ENCODE results near the gene C1QTNF6. TPM values are rescaled to one million over a fixed set of nuclear protein-coding genes. Genes with fewer than 3 reads are reported as not detected.
A peak's percentile ranks its signal among the peaks of the same experiment; 100 is the strongest.

The C1QTNF6 gene
- total and polyA plus RNA-seq, 4 experiments from 2014 or later, result 0.49 to 24.8 (median 12.0) TPM

- Histone ChIP-seq H3K4me1 (ENCODE audit: insufficient read depth, low read length) (peaks cover 48% of the 10 kb centered on the region), H3K36me3 (ENCODE audit: insufficient read depth, low read length) (no peaks in the 10 kb centered on the region), H3K27me3 (ENCODE audit: insufficient read depth, low read length) (no peaks in the 10 kb centered on the region), H3K27ac (ENCODE audit: low read depth, low read length) (peak overlapping the region; percentile 95), H3K9me3 (ENCODE audit: control insufficient read depth in 1 of 2, low read length in 2 of 2) (no peaks in the 10 kb centered on the region), H3K4me3 (ENCODE audit: low read length in 2 of 2) (no peak overlapping the region)
- no peak for DNase-seq
- POLR2A ChIA-PET (ENCODE audit: partially characterized antibody), result interaction anchor here (0.7 to 8.1 kb wide), 15 partner anchors 10 to 375 kb away, joined by 3 to 217 read pairs (median 18); partner anchors contain the start of gene IFT27
- Mint-ChIP-seq H3K9me3 (peaks cover 0 to 5% (median 0%) of the 10 kb centered on the region in 8 donors), H3K4me3 (peak overlapping the region in 5 of 8 donors; percentile 5 to 66 (median 59)), H3K4me1 (peaks cover 37 to 66% (median 47%) of the 10 kb centered on the region in 4 donors), H3K27ac (peak overlapping the region; percentile 96 to 100 (median 98)), H3K36me3 (peaks cover 0 to 27% of the 10 kb centered on the region in 2 donors), H3K27me3 (peaks cover 0 to 4% of the 10 kb centered on the region in 2 donors)
- CTCF ChIA-PET (ENCODE audit: partially characterized antibody), result interaction anchor here (0.8 to 10.6 kb wide), 6 partner anchors 14 to 110 kb away, joined by 3 to 134 read pairs (median 11); no protein-coding TSS in a partner anchor
- intact Hi-C loops (cut with micrococcal nuclease), result loop anchor here (1.0 kb wide), 3 partner anchors 12 to 49 kb away; no protein-coding TSS in a partner anchor
These were observed 37.3 kb downstream of the C1QTNF6 start for GRCh38 chr22:37150701-37151100.

GRCh38 chr22:37148742-37149665, 39.0 kb downstream of the C1QTNF6 start:
- Histone ChIP-seq H3K4me3 (ENCODE audit: low read length in 2 of 2) (peak overlapping the region; percentile 72), H3K27me3 (ENCODE audit: insufficient read depth, low read length) (no peaks in the 10 kb centered on the region), H3K27ac (ENCODE audit: low read depth, low read length) (peak overlapping the region; percentile 95), H3K36me3 (ENCODE audit: insufficient read depth, low read length) (peaks cover 3% of the 10 kb centered on the region), H3K4me1 (ENCODE audit: insufficient read depth, low read length) (peaks cover 63% of the 10 kb centered on the region), H3K9me3 (ENCODE audit: control insufficient read depth in 1 of 2, low read length in 2 of 2) (no peaks in the 10 kb centered on the region)
- ChIA-PET POLR2A (ENCODE audit: partially characterized antibody) (interaction anchor here (0.8 to 8.1 kb wide), 38 partner anchors 8 to 460 kb away, joined by 3 to 217 read pairs (median 6); partner anchors contain the start of genes C1QTNF6, CYTH4, GGA1 and IFT27), CTCF (ENCODE audit: partially characterized antibody) (interaction anchor here (0.7 to 10.6 kb wide), 14 partner anchors 9 to 89 kb away, joined by 3 to 134 read pairs (median 7); no protein-coding TSS in a partner anchor)
- intact Hi-C loops (cut with micrococcal nuclease), result loop anchor here (1.0 kb wide), 3 partner anchors 17 to 70 kb away; no protein-coding TSS in a partner anchor
- peak in 1 of 5 donors; percentile 44 for DNase-seq
- peaks cover 0 to 5% (median 0%) of the 10 kb centered on the region in 8 donors for H3K9me3 Mint-ChIP-seq
- H3K36me3 Mint-ChIP-seq, result peaks cover 4 to 36% of the 10 kb centered on the region in 2 donors
- peaks cover 0 to 4% of the 10 kb centered on the region in 2 donors for H3K27me3 Mint-ChIP-seq
- H3K27ac Mint-ChIP-seq, result peak overlapping the region; percentile 96 to 100 (median 98)
- H3K4me3 Mint-ChIP-seq, result peak overlapping the region; percentile 88 to 96 (median 92)
- peaks cover 43 to 74% (median 58%) of the 10 kb centered on the region in 4 donors for H3K4me1 Mint-ChIP-seq

- Mint-ChIP-seq H3K4me1 (peaks cover 44 to 83% (median 61%) of the 10 kb centered on the region in 4 donors), H3K27me3 (peaks cover 0 to 4% of the 10 kb centered on the region in 2 donors), H3K36me3 (peaks cover 12 to 45% of the 10 kb centered on the region in 2 donors), H3K4me3 (peak overlapping the region; percentile 88 to 96 (median 92)), H3K27ac (peak overlapping the region; percentile 96 to 100 (median 98)), H3K9me3 (peaks cover 0 to 5% (median 0%) of the 10 kb centered on the region in 8 donors)
- intact Hi-C loops (cut with micrococcal nuclease), result loop anchor here (1.0 kb wide), 3 partner anchors 18 to 69 kb away; no protein-coding TSS in a partner anchor
- Histone ChIP-seq H3K27me3 (ENCODE audit: insufficient read depth, low read length) (no peaks in the 10 kb centered on the region), H3K27ac (ENCODE audit: low read depth, low read length) (peak overlapping the region; percentile 95), H3K9me3 (ENCODE audit: control insufficient read depth in 1 of 2, low read length in 2 of 2) (no peaks in the 10 kb centered on the region), H3K4me1 (ENCODE audit: insufficient read depth, low read length) (peaks cover 70% of the 10 kb centered on the region), H3K4me3 (ENCODE audit: low read length in 2 of 2) (peak overlapping the region; percentile 72), H3K36me3 (ENCODE audit: insufficient read depth, low read length) (peaks cover 11% of the 10 kb centered on the region)
- DNase-seq, result peak; percentile 38 to 71 (median 42)
- CTCF ChIA-PET (ENCODE audit: partially characterized antibody), result interaction anchor here (1.0 to 10.6 kb wide), 17 partner anchors 8 to 129 kb away, joined by 3 to 134 read pairs (median 5); partner anchors contain the start of genes KCTD17 and TST
- POLR2A ChIA-PET (ENCODE audit: partially characterized antibody), result interaction anchor here (1.0 to 8.1 kb wide), 22 partner anchors 8 to 460 kb away, joined by 3 to 217 read pairs (median 12); partner anchors contain the start of genes C1QTNF6, CYTH4, GGA1 and IFT27
These were observed 39.9 kb downstream of the C1QTNF6 start for GRCh38 chr22:37148031-37148651.

GRCh38 chr22:37147186-37147990, 40.7 kb downstream of the C1QTNF6 start:
- Histone ChIP-seq H3K4me3 (ENCODE audit: low read length in 2 of 2) (peak overlapping the region; percentile 72), H3K27ac (ENCODE audit: low read depth, low read length) (peak overlapping the region; percentile 95), H3K27me3 (ENCODE audit: insufficient read depth, low read length) (no peaks in the 10 kb centered on the region), H3K4me1 (ENCODE audit: insufficient read depth, low read length) (peaks cover 77% of the 10 kb centered on the region), H3K36me3 (ENCODE audit: insufficient read depth, low read length) (peaks cover 19% of the 10 kb centered on the region), H3K9me3 (ENCODE audit: control insufficient read depth in 1 of 2, low read length in 2 of 2) (no peaks in the 10 kb centered on the region)
- peaks cover 44 to 87% (median 62%) of the 10 kb centered on the region in 4 donors for H3K4me1 Mint-ChIP-seq
- peak in 1 of 5 donors; percentile 57 for DNase-seq
- H3K36me3 Mint-ChIP-seq, result peaks cover 13 to 52% of the 10 kb centered on the region in 2 donors
- POLR2A ChIA-PET (ENCODE audit: partially characterized antibody), result interaction anchor here (1.0 to 8.1 kb wide), 19 partner anchors 7 to 461 kb away, joined by 3 to 217 read pairs (median 13); partner anchors contain the start of genes CYTH4, GGA1, IFT27 and KCTD17
- H3K4me3 Mint-ChIP-seq, result peak overlapping the region; percentile 88 to 96 (median 92)
- peaks cover 0 to 5% (median 0%) of the 10 kb centered on the region in 8 donors for H3K9me3 Mint-ChIP-seq
- H3K27ac Mint-ChIP-seq, result peak overlapping the region; percentile 95 to 100 (median 97)
- intact Hi-C loops (cut with micrococcal nuclease), result no loop called here
- CTCF ChIA-PET (ENCODE audit: partially characterized antibody), result interaction anchor here (1.0 to 10.6 kb wide), 14 partner anchors 7 to 129 kb away, joined by 3 to 134 read pairs (median 5); partner anchors contain the start of genes KCTD17 and TST
- H3K27me3 Mint-ChIP-seq, result peaks cover 0 to 4% of the 10 kb centered on the region in 2 donors

GRCh38 chr22:37146507-37147180, 41.4 kb downstream of the C1QTNF6 start:
- peak overlapping the region; percentile 95 to 100 (median 97) for H3K27ac Mint-ChIP-seq
- CTCF ChIA-PET (ENCODE audit: partially characterized antibody), result interaction anchor here (1.0 to 10.6 kb wide), 8 partner anchors 18 to 95 kb away, joined by 3 to 134 read pairs (median 6); partner anchors contain the start of gene KCTD17
- intact Hi-C loops (cut with micrococcal nuclease), result no loop called here
- POLR2A ChIA-PET (ENCODE audit: partially characterized antibody), result interaction anchor here (1.2 to 8.1 kb wide), 15 partner anchors 10 to 371 kb away, joined by 3 to 217 read pairs (median 20); partner anchors contain the start of genes IFT27 and RAC2
- Histone ChIP-seq H3K27ac (ENCODE audit: low read depth, low read length) (peak overlapping the region; percentile 95), H3K27me3 (ENCODE audit: insufficient read depth, low read length) (no peaks in the 10 kb centered on the region), H3K4me1 (ENCODE audit: insufficient read depth, low read length) (peaks cover 85% of the 10 kb centered on the region), H3K4me3 (ENCODE audit: low read length in 2 of 2) (peak overlapping the region in 1 of 2 donors; percentile 72), H3K36me3 (ENCODE audit: insufficient read depth, low read length) (peaks cover 26% of the 10 kb centered on the region), H3K9me3 (ENCODE audit: control insufficient read depth in 1 of 2, low read length in 2 of 2) (no peaks in the 10 kb centered on the region)
- DNase-seq, result peak in 1 of 5 donors; percentile 34
- peaks cover 0 to 4% of the 10 kb centered on the region in 2 donors for H3K27me3 Mint-ChIP-seq
- H3K36me3 Mint-ChIP-seq, result peaks cover 13 to 55% of the 10 kb centered on the region in 2 donors
- H3K4me3 Mint-ChIP-seq, result peak overlapping the region; percentile 88 to 96 (median 92)
- peaks cover 44 to 87% (median 60%) of the 10 kb centered on the region in 4 donors for H3K4me1 Mint-ChIP-seq
- peaks cover 0 to 5% (median 0%) of the 10 kb centered on the region in 8 donors for H3K9me3 Mint-ChIP-seq

Measured in CD4-positive, alpha-beta memory T cell (primary cell).